Measurements from ENCODE around the gene CDK13.
A peak's percentile ranks its signal among the peaks of the same experiment; 100 is the strongest.

Gene CDK13

GRCh38 chr7:40077849-40078248, 127.8 kb downstream of the CDK13 start:
- Histone ChIP-seq H3K9me3 (ENCODE audit: control insufficient read depth, insufficient read depth, low read depth, low read length) (no peaks in the 10 kb centered on the region), H3K4me1 (ENCODE audit: control insufficient read depth, insufficient read depth, low read length) (no peaks in the 10 kb centered on the region; the same call in 1 of the 2 replicates), H3K36me3 (ENCODE audit: control insufficient read depth in 2 of 2, insufficient read depth in 1 of 2, low read length in 2 of 2) (peaks cover 7 to 15% of the 10 kb centered on the region in 2 experiments), H3K27ac (ENCODE audit: extremely low read depth, low read depth, low read length) (no peak overlapping the region), H3K4me3 (ENCODE audit: low read depth, low read length) (no peak overlapping the region)
- CTCF ChIA-PET: interaction anchor here (0.7 kb wide), 1 partner anchor 136 kb away, joined by 3 read pairs; no protein-coding TSS in a partner anchor
- TF ChIP-seq ZBTB8A (tag by site-specific recombination; IDR thresholded peaks at IDR 0.05) (no peak), PRDM6 (tag by site-specific recombination; IDR thresholded peaks at IDR 0.05) (no peak), ZNF26 (tag by site-specific recombination; IDR thresholded peaks at IDR 0.05) (no peak), ZNF513 (tag by site-specific recombination; IDR thresholded peaks at IDR 0.05) (no peak), EGR2 (tag by site-specific recombination; IDR thresholded peaks at IDR 0.05; ENCODE audit: low read depth) (no peak), KLF17 (tag by site-specific recombination; IDR thresholded peaks at IDR 0.05) (no peak), PRDM10 (tag by site-specific recombination; IDR thresholded peaks at IDR 0.05) (0 out of 2 replicates have a peak, but pooled peaks have one; percentile 24), RBAK (tag by site-specific recombination; IDR thresholded peaks at IDR 0.05) (no peak)
- POLR2A ChIA-PET: no interaction called here

- no peak overlapping the region for H3K4me3 ChIP-seq (ENCODE audit: low read depth, low read length)
- ChIA-PET POLR2A (no interaction called here), CTCF (no interaction called here)
- H3K36me3 ChIP-seq (ENCODE audit: control insufficient read depth in 2 of 2, insufficient read depth in 1 of 2, low read length in 2 of 2): peaks cover 43 to 56% of the 10 kb centered on the region in 2 experiments
- peaks cover 3% of the 10 kb centered on the region; the same call in 1 of the 2 replicates for H3K4me1 ChIP-seq (ENCODE audit: control insufficient read depth, insufficient read depth, low read length)
- H3K9me3 ChIP-seq (ENCODE audit: control insufficient read depth, insufficient read depth, low read depth, low read length): no peaks in the 10 kb centered on the region
- H3K27ac ChIP-seq (ENCODE audit: extremely low read depth, low read depth, low read length): no peak overlapping the region
- no peak for TF ChIP-seq ZNF473 (tag by site-specific recombination; IDR thresholded peaks at IDR 0.05)
- TF ChIP-seq YY2 (tag by site-specific recombination; IDR thresholded peaks at IDR 0.05): no peak
- no peak for TF ChIP-seq ZNF266 (tag by site-specific recombination; IDR thresholded peaks at IDR 0.05; ENCODE audit: low read depth)
- TF ChIP-seq ZNF488 (tag by site-specific recombination; IDR thresholded peaks at IDR 0.05): no peak
- no peak for TF ChIP-seq ZNF785 (tag by site-specific recombination; IDR thresholded peaks at IDR 0.05)
- TF ChIP-seq ZNF544 (tag by site-specific recombination; IDR thresholded peaks at IDR 0.05): no peak
- no peak for TF ChIP-seq ZNF112 (tag by site-specific recombination; IDR thresholded peaks at IDR 0.05)
- TF ChIP-seq ZBTB11 (tag by site-specific recombination; conservative IDR thresholded peaks at IDR 0.05; ENCODE audit: low read depth): no peak
- no peak for TF ChIP-seq ZNF366 (tag by site-specific recombination; conservative IDR thresholded peaks at IDR 0.05)
- no peak for TF ChIP-seq ZNF621 (tag by site-specific recombination; IDR thresholded peaks at IDR 0.05)
- no peak for TF ChIP-seq PRDM6 (tag by site-specific recombination; IDR thresholded peaks at IDR 0.05)
- TF ChIP-seq ZNF768 (tag by site-specific recombination; IDR thresholded peaks at IDR 0.05): no peak
Measured at GRCh38 chr7:40092182-40092581, 142.1 kb downstream of the CDK13 start.
